BLaER1 treated with 17β-estradiol and CSF1 and Interleukin-3, amounts not matched to agents 10 nM and 100 nM (cell line): ENCODE data around the gene IL1R1.
A peak's percentile ranks its signal among the peaks of the same experiment; 100 is the strongest.

Experiments
- H3K27ac ChIP-seq, 11 experiments: shearing (Covaris generic); formaldehyde crosslinking; 2 replicates each; pipeline ENCODE4 v1.8.1; 2022
- H3K27me3 ChIP-seq, 11 experiments: shearing (Covaris generic); formaldehyde crosslinking; 2 replicates each; pipeline ENCODE4 v1.8.1; 2022
- H3K36me3 ChIP-seq, 11 experiments: shearing (Covaris generic); formaldehyde crosslinking; 2 replicates each; pipeline ENCODE4 v1.8.1; 2022
- H3K4me1 ChIP-seq, 10 experiments: shearing (Covaris generic); formaldehyde crosslinking; 2 replicates each; pipeline ENCODE4 v1.8.1; 2022
- H3K4me2 ChIP-seq, 11 experiments: shearing (Covaris generic); formaldehyde crosslinking; 2 replicates each; pipeline ENCODE4 v1.8.1; 2022
- H3K4me3 ChIP-seq, 10 experiments: shearing (Covaris generic); formaldehyde crosslinking; 2 replicates each; pipeline ENCODE4 v1.8.1; 2022
- H3K9ac ChIP-seq, 11 experiments: shearing (Covaris generic); formaldehyde crosslinking; 2 replicates each; pipeline ENCODE4 v1.8.1; 2022
- H3K9me3 ChIP-seq, 11 experiments: shearing (Covaris generic); formaldehyde crosslinking; replicated peaks in 1 of 11; 2 replicates each; pipeline ENCODE4 v1.8.1; 2022
- H4K20me1 ChIP-seq, 11 experiments: shearing (Covaris generic); formaldehyde crosslinking; 2 replicates each; pipeline ENCODE4 v1.8.1; 2022
- Cebpa-rat ChIP-seq, 11 experiments: shearing (Covaris generic); IDR thresholded peaks; 2 replicates each; pipeline ENCODE4 v1.8.1; 2022

Gene IL1R1

DNA sequence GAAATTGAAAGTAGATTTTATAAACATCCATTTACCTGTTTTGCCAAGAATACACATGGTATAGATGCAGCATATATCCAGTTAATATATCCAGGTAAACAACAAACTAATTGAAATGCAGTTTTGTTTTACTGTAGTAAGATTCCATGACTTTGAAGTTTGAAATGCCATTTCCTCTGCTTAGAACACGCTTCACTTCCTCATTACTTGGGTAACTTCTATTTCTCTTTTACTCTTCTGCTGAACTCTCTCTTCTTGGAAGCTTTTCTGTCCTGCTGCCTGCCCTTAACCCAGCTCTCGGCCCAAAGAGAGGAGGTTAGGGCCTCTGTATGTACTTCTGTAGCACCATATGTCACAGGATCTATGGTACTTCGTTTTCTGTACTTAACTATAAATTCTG, 30.2 kb downstream of the IL1R1 start:
- Histone ChIP-seq H3K4me2 (peak overlapping the region in 5 of 11 experiments; percentile 2 to 75 (median 35); a peak in 6 of 22 replicates), H3K36me3 (no peaks in the 10 kb centered on the region), H3K4me1 (peaks cover 0 to 16% (median 4%) of the 10 kb centered on the region in 10 experiments; a peak in 12 of 20 replicates), H4K20me1 (no peaks in the 10 kb centered on the region), H3K9me3 (no peaks in the 10 kb centered on the region), H3K27me3 (no peaks in the 10 kb centered on the region), H3K27ac (no peak overlapping the region), H3K9ac (no peak overlapping the region), H3K4me3 (no peak overlapping the region)
- TF ChIP-seq Cebpa-rat (IDR thresholded peaks at IDR 0.05): no peak

- Histone ChIP-seq H3K9ac (no peak overlapping the region), H3K4me2 (peak overlapping the region in 1 of 11 experiments; percentile 4; a peak in 1 of 22 replicates), H3K27ac (no peak overlapping the region), H3K36me3 (no peaks in the 10 kb centered on the region), H3K4me3 (no peak overlapping the region), H4K20me1 (no peaks in the 10 kb centered on the region), H3K4me1 (peaks cover 0 to 16% (median 4%) of the 10 kb centered on the region in 10 experiments; a peak in 12 of 20 replicates), H3K27me3 (no peaks in the 10 kb centered on the region), H3K9me3 (no peaks in the 10 kb centered on the region)
- TF ChIP-seq Cebpa-rat (IDR thresholded peaks at IDR 0.05): no peak
These were observed 33.6 kb downstream of the IL1R1 start for GRCh38 chr2:102176172-102176571.

- no peak for TF ChIP-seq Cebpa-rat (IDR thresholded peaks at IDR 0.05)
- H3K27me3 ChIP-seq: no peaks in the 10 kb centered on the region
These were observed 35.4 kb downstream of the IL1R1 start for GRCh38 chr2:102177814-102178478.

GRCh38 chr2:102179061-102179460, 36.5 kb downstream of the IL1R1 start:
- TF ChIP-seq Cebpa-rat (IDR thresholded peaks at IDR 0.05): no peak
- Histone ChIP-seq H4K20me1 (no peaks in the 10 kb centered on the region), H3K4me2 (no peak overlapping the region), H3K36me3 (no peaks in the 10 kb centered on the region), H3K9me3 (no peaks in the 10 kb centered on the region), H3K27ac (no peak overlapping the region), H3K4me3 (no peak overlapping the region), H3K9ac (no peak overlapping the region), H3K27me3 (no peaks in the 10 kb centered on the region), H3K4me1 (peaks cover 0 to 5% (median 0%) of the 10 kb centered on the region in 10 experiments; a peak in 1 of 20 replicates)

More at GRCh38 chr2:102177814-102178478, 35.4 kb downstream of the IL1R1 start:
- Histone ChIP-seq H3K27ac (no peak overlapping the region), H3K4me2 (no peak overlapping the region), H3K9ac (no peak overlapping the region), H3K36me3 (no peaks in the 10 kb centered on the region), H4K20me1 (no peaks in the 10 kb centered on the region), H3K9me3 (no peaks in the 10 kb centered on the region), H3K4me3 (no peak overlapping the region), H3K4me1 (peaks cover 0 to 7% (median under 1%) of the 10 kb centered on the region in 10 experiments; a peak in 12 of 20 replicates)

DNA sequence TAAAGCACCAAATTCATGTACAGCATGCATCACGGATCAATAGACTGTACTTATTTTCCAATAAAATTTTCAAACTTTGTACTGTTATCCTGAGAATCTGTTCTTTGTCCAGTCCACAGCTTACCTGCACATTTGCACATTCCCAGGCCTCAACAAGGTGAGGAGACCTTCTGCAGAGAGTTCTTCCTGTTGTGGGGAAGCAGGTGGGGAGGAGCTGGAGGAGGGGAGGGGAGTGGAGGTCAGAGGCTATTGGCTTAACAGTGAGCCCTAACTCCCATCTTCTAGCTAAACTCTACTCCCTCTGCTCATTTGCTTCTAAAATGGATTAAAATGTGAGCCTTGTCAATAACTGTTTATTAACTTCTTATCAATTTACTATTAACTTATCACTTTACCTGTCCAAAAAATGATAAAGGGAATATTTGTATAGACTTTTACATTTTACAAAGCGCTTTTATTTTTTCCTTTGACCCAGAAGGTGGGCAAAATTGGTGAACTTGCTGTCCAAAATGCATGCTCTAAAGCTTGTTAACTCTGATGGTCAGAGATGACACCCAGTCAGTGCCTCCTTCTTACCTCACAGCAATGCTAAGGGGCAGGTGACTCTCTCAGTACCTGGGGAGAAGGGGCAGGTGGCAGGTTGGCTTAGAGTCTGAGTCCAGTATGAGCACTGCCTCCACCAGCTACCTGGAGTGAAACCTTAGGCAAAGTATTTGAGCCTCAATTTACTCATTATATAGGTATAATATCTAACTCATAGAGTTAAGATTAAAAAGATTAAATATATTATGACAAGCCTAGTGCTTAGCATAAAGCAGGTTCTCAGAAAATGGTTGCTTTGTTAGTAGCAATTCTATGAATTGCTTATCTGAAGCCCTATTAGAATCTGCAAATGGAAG, 37.5 kb downstream of the IL1R1 start:
- Histone ChIP-seq H3K4me1 (peaks cover 0 to 5% (median 0%) of the 10 kb centered on the region in 10 experiments; a peak in 1 of 20 replicates), H3K36me3 (no peaks in the 10 kb centered on the region), H3K27me3 (no peaks in the 10 kb centered on the region), H3K27ac (no peak overlapping the region), H3K4me3 (no peak overlapping the region), H3K9me3 (no peaks in the 10 kb centered on the region), H3K4me2 (no peak overlapping the region), H3K9ac (no peak overlapping the region), H4K20me1 (no peaks in the 10 kb centered on the region)
- no peak for TF ChIP-seq Cebpa-rat (IDR thresholded peaks at IDR 0.05)

- H3K9ac ChIP-seq: no peak overlapping the region
- TF ChIP-seq Cebpa-rat (IDR thresholded peaks at IDR 0.05): no peak
- no peak overlapping the region for H3K4me3 ChIP-seq
- H3K9me3 ChIP-seq: no peaks in the 10 kb centered on the region
- H3K4me2 ChIP-seq: no peak overlapping the region
- H3K4me1 ChIP-seq: peaks cover 0 to 5% (median 0%) of the 10 kb centered on the region in 10 experiments; a peak in 1 of 20 replicates
- H4K20me1 ChIP-seq: no peaks in the 10 kb centered on the region
- H3K27me3 ChIP-seq: no peaks in the 10 kb centered on the region
- H3K27ac ChIP-seq: no peak overlapping the region
- no peaks in the 10 kb centered on the region for H3K36me3 ChIP-seq
These were observed 38.1 kb downstream of the IL1R1 start for GRCh38 chr2:102180687-102180999.

DNA sequence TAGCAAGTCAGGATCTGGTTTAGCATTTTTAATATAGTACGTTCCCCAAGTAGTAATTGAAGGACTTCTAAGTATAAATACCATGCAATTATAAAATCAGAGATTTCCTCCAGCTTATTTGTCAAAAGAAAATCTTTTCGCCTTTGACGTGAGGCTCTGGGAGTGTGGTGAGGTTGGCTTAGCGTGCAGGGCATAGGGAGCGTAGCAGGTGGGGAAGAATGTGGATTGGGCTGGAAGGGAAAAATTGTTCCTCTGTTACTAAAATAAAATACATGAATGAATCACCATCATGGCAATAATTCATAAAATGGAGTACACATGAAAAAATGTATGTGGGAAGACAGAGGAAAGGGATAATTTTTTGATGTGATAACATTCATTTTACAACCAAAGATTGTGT, 38.8 kb downstream of the IL1R1 start:
- no peak for TF ChIP-seq Cebpa-rat (IDR thresholded peaks at IDR 0.05)
- H3K27me3 ChIP-seq: no peaks in the 10 kb centered on the region
- peaks cover 0 to under 1% (median 0%) of the 10 kb centered on the region in 11 experiments; a peak in 1 of 22 replicates for H3K9me3 ChIP-seq
- H3K27ac ChIP-seq: no peak overlapping the region
- no peak overlapping the region for H3K4me3 ChIP-seq
- H3K4me2 ChIP-seq: no peak overlapping the region
- no peaks in the 10 kb centered on the region for H4K20me1 ChIP-seq
- peaks cover 0 to under 1% (median 0%) of the 10 kb centered on the region in 10 experiments; a peak in 1 of 20 replicates for H3K4me1 ChIP-seq
- no peak overlapping the region for H3K9ac ChIP-seq
- no peaks in the 10 kb centered on the region for H3K36me3 ChIP-seq

DNA sequence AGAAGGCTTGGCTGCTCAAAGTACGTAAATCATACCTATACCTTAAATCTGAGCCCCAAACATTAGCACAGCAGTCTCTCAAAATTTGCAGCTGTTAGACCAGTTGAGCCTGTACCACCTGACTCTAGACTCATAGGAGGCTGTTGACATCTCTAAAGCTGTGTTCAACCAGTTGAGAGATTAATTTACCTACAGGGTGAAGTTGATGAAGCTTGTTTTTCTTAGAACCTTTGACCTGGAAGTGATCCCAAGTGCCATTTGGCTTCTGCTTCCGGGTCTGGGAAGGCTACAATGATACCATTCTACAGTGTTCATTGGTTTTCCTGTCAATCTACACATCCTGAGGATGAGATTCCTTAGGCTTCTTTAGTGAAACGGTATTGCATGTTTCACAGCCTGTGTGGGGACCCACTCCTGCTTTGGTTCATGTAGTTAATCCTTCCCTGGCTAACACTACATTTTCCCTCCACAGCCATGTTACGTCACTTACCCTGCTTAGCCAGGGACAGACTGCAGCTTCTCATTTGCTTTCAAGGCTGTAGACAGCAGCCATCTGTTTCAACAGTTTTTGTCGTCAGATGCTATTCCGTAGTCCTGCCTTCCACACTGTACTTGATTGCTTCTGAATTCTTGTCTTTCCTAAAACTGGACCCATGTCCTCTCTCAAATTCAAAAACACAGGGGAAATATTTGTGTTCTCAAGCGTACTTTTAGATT, 39.5 kb downstream of the IL1R1 start:
- Histone ChIP-seq H3K27me3 (no peaks in the 10 kb centered on the region), H4K20me1 (no peaks in the 10 kb centered on the region), H3K4me3 (no peak overlapping the region), H3K27ac (no peak overlapping the region), H3K9ac (no peak overlapping the region), H3K4me1 (no peaks in the 10 kb centered on the region), H3K4me2 (no peak overlapping the region), H3K36me3 (no peaks in the 10 kb centered on the region), H3K9me3 (peaks cover 4 to 8% (median 5%) of the 10 kb centered on the region in 11 experiments)
- TF ChIP-seq Cebpa-rat (IDR thresholded peaks at IDR 0.05): no peak

DNA sequence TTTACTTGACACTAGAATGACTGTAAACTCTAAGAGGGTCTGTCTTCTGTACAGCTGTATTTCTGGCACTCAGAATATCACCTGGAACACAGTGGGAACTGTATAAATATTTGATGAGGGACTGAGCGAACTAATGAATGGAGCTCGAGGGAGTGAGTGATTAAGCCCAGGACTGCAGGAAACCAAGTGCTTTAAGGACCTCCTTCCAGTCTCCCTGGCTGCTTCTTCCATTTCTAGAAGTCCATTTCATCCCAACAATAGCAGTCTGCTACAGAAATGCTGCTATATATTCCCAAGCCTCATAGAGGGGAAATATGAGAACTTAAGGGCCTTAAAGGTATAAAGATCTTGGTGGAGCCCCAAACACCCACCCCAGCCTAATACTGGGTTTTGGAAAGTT, 41.5 kb downstream of the IL1R1 start:
- TF ChIP-seq Cebpa-rat (IDR thresholded peaks at IDR 0.05): no peak

More for the DNA sequence above, 41.5 kb downstream of the IL1R1 start:
- Histone ChIP-seq H3K9me3 (peaks cover 9 to 20% (median 15%) of the 10 kb centered on the region in 11 experiments), H3K4me3 (no peak overlapping the region), H3K4me1 (no peaks in the 10 kb centered on the region), H3K4me2 (no peak overlapping the region), H3K9ac (no peak overlapping the region), H3K27me3 (no peaks in the 10 kb centered on the region; a peak in 1 of 22 replicates), H4K20me1 (no peaks in the 10 kb centered on the region), H3K36me3 (no peaks in the 10 kb centered on the region), H3K27ac (no peak overlapping the region)
